ENCODE data around the gene EPN2.

The EPN2 gene

GRCh38 chr17:19328441-19329061 is 91.4 kb downstream of the EPN2 start:
- Histone ChIP-seq H3K27ac (ENCODE audit: low read length) (no peak overlapping the region), H3K4me1 (ENCODE audit: control insufficient read depth in 1 of 2, insufficient read depth in 2 of 2, low read length in 2 of 2) (no peaks in the 10 kb centered on the region), H3K9me3 (ENCODE audit: control insufficient read depth in 1 of 2, low read length in 2 of 2) (no peaks in the 10 kb centered on the region), H3K27me3 (ENCODE audit: low read depth, low read length) (no peaks in the 10 kb centered on the region), H3K36me3 (ENCODE audit: control insufficient read depth in 1 of 2, insufficient read depth in 2 of 2, low read length in 2 of 2) (peaks cover 7 to 35% of the 10 kb centered on the region in 2 donors), H3K4me3 (ENCODE audit: low read depth in 1 of 2, low read length in 2 of 2) (no peak overlapping the region)

GRCh38 chr17:19329136-19329535 is 92.0 kb downstream of the EPN2 start:
- H3K27ac ChIP-seq (ENCODE audit: low read length): no peak overlapping the region
- peaks cover 4 to 38% of the 10 kb centered on the region in 2 donors for H3K36me3 ChIP-seq (ENCODE audit: control insufficient read depth in 1 of 2, insufficient read depth in 2 of 2, low read length in 2 of 2)
- H3K27me3 ChIP-seq (ENCODE audit: low read depth, low read length): no peaks in the 10 kb centered on the region
- H3K4me3 ChIP-seq (ENCODE audit: low read depth in 1 of 2, low read length in 2 of 2): no peak overlapping the region
- no peaks in the 10 kb centered on the region for H3K9me3 ChIP-seq (ENCODE audit: control insufficient read depth in 1 of 2, low read length in 2 of 2)
- H3K4me1 ChIP-seq (ENCODE audit: control insufficient read depth in 1 of 2, insufficient read depth in 2 of 2, low read length in 2 of 2): no peaks in the 10 kb centered on the region

DNA sequence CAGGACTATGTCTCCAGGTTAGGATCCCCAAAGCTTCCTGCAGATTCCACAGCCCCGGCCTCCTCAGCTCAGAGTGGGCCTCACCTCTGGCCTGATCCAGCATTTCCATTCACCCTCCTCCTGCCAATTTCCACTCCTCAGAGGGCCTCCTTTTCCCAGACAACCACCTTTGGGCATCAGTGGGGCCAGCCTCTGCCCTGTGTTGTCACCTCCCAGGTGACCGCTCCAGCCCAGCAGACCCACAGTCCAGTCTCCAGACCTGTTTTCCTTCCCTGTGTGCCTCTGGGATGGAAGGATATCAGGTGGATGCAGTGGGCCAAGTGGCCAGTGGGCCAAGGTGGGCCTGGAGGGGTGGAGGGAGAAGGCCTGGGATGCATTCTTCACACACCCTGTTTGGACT is 92.7 kb downstream of the EPN2 start:
- no peaks in the 10 kb centered on the region for H3K4me1 ChIP-seq (ENCODE audit: control insufficient read depth in 1 of 2, insufficient read depth in 2 of 2, low read length in 2 of 2)
- no peaks in the 10 kb centered on the region for H3K9me3 ChIP-seq (ENCODE audit: control insufficient read depth in 1 of 2, low read length in 2 of 2)
- H3K36me3 ChIP-seq (ENCODE audit: control insufficient read depth in 1 of 2, insufficient read depth in 2 of 2, low read length in 2 of 2): peaks cover 4 to 42% of the 10 kb centered on the region in 2 donors

GRCh38 chr17:19330271-19330670 is 93.1 kb downstream of the EPN2 start:
- Histone ChIP-seq H3K27me3 (ENCODE audit: low read depth, low read length) (no peaks in the 10 kb centered on the region), H3K4me3 (ENCODE audit: low read depth in 1 of 2, low read length in 2 of 2) (no peak overlapping the region), H3K9me3 (ENCODE audit: control insufficient read depth in 1 of 2, low read length in 2 of 2) (no peaks in the 10 kb centered on the region), H3K27ac (ENCODE audit: low read length) (no peak overlapping the region), H3K36me3 (ENCODE audit: control insufficient read depth in 1 of 2, insufficient read depth in 2 of 2, low read length in 2 of 2) (peaks cover under 1 to 42% of the 10 kb centered on the region in 2 donors), H3K4me1 (ENCODE audit: control insufficient read depth in 1 of 2, insufficient read depth in 2 of 2, low read length in 2 of 2) (no peaks in the 10 kb centered on the region)

More for the DNA sequence above, 92.7 kb downstream of the EPN2 start:
- Histone ChIP-seq H3K27ac (ENCODE audit: low read length) (no peak overlapping the region), H3K4me3 (ENCODE audit: low read depth in 1 of 2, low read length in 2 of 2) (no peak overlapping the region), H3K27me3 (ENCODE audit: low read depth, low read length) (no peaks in the 10 kb centered on the region)

GRCh38 chr17:19331134-19331533 is 94.0 kb downstream of the EPN2 start:
- Histone ChIP-seq H3K4me1 (ENCODE audit: control insufficient read depth in 1 of 2, insufficient read depth in 2 of 2, low read length in 2 of 2) (no peaks in the 10 kb centered on the region), H3K4me3 (ENCODE audit: low read depth in 1 of 2, low read length in 2 of 2) (no peak overlapping the region), H3K27me3 (ENCODE audit: low read depth, low read length) (no peaks in the 10 kb centered on the region), H3K9me3 (ENCODE audit: control insufficient read depth in 1 of 2, low read length in 2 of 2) (no peaks in the 10 kb centered on the region), H3K27ac (ENCODE audit: low read length) (no peak overlapping the region), H3K36me3 (ENCODE audit: control insufficient read depth in 1 of 2, insufficient read depth in 2 of 2, low read length in 2 of 2) (peaks cover 0 to 47% of the 10 kb centered on the region in 2 donors)

DNA sequence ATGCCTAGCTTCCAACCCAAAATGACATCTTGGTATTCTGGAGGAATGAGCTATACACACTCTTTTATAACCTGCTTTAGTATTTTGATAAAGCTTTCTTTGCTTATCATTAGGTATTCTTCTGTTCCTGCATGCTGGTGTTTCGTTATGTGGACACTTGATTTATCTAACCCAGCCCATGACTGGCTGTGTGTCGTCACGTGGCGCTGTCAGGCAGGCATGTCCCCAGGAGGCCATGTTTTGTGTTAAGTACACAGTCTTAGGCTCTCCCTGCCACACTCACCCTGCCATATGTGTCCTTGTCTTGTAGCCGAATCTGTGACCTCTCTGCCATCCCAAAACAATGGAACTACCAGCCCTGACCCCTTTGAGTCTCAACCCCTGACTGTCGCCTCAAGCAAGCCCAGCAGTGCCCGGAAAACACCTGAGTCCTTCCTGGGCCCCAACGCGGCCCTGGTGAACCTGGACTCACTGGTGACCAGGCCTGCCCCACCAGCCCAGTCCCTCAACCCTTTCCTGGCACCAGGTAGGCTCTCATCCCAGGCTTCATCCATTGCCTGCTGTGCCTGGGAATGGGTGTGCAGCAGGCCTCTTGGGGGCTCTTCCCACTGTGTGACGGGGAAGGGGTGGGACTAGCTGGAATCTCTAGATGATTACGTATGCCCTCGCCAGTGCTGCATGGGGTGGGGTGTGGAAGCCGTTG is 94.5 kb downstream of the EPN2 start:
- Histone ChIP-seq H3K4me1 (ENCODE audit: control insufficient read depth in 1 of 2, insufficient read depth in 2 of 2, low read length in 2 of 2) (no peaks in the 10 kb centered on the region), H3K4me3 (ENCODE audit: low read depth in 1 of 2, low read length in 2 of 2) (no peak overlapping the region), H3K36me3 (ENCODE audit: control insufficient read depth in 1 of 2, insufficient read depth in 2 of 2, low read length in 2 of 2) (peaks cover 0 to 47% of the 10 kb centered on the region in 2 donors), H3K27me3 (ENCODE audit: low read depth, low read length) (no peaks in the 10 kb centered on the region), H3K9me3 (ENCODE audit: control insufficient read depth in 1 of 2, low read length in 2 of 2) (no peaks in the 10 kb centered on the region), H3K27ac (ENCODE audit: low read length) (no peak overlapping the region)

DNA sequence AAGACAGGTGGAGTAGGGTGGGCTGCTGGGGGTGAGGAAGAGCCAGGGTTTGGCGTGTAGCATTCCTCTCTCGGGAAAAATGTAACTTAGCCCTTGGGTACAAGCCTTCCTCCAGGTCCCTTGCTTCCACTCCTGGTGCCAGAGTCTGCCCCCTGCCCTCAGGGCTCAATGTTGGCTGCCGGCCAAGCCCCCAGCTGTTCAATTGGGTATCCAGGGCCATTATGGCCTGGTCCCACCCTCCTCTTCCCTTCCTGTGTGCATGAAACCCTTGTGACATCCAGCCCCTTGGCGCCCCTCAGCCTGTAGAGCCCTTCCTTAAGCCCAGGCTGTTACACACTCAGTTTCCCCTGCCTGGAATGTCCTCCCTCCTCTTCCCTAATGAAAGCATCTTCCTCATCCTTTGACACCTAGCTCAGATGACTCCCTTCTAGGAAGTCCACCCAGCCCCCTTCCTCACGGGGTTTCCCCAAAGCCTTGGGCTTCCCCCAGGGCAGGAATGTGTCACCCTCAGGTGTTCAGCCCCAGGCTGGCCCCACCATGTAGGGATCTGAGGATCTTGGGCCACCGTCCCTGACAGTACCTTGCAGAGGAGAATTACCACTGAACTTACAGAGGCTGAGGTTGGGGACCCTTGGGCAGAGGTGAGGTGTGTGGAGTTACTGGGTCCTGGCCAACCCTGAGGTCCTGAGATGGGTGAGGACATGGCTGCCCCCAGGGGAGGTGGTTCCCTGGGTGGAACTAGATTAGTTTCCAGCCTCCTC is 95.4 kb downstream of the EPN2 start:
- Histone ChIP-seq H3K36me3 (ENCODE audit: control insufficient read depth in 1 of 2, insufficient read depth in 2 of 2, low read length in 2 of 2) (peaks cover 0 to 47% of the 10 kb centered on the region in 2 donors), H3K4me1 (ENCODE audit: control insufficient read depth in 1 of 2, insufficient read depth in 2 of 2, low read length in 2 of 2) (no peaks in the 10 kb centered on the region), H3K4me3 (ENCODE audit: low read depth in 1 of 2, low read length in 2 of 2) (no peak overlapping the region), H3K27ac (ENCODE audit: low read length) (no peak overlapping the region), H3K9me3 (ENCODE audit: control insufficient read depth in 1 of 2, low read length in 2 of 2) (no peaks in the 10 kb centered on the region), H3K27me3 (ENCODE audit: low read depth, low read length) (no peaks in the 10 kb centered on the region)

GRCh38 chr17:19333132-19333440 is 95.9 kb downstream of the EPN2 start:
- Histone ChIP-seq H3K4me1 (ENCODE audit: control insufficient read depth in 1 of 2, insufficient read depth in 2 of 2, low read length in 2 of 2) (peaks cover 0 to 2% of the 10 kb centered on the region in 2 donors), H3K4me3 (ENCODE audit: low read depth in 1 of 2, low read length in 2 of 2) (no peak overlapping the region), H3K36me3 (ENCODE audit: control insufficient read depth in 1 of 2, insufficient read depth in 2 of 2, low read length in 2 of 2) (peaks cover 0 to 47% of the 10 kb centered on the region in 2 donors), H3K9me3 (ENCODE audit: control insufficient read depth in 1 of 2, low read length in 2 of 2) (no peaks in the 10 kb centered on the region), H3K27ac (ENCODE audit: low read length) (no peak overlapping the region), H3K27me3 (ENCODE audit: low read depth, low read length) (no peaks in the 10 kb centered on the region)

DNA sequence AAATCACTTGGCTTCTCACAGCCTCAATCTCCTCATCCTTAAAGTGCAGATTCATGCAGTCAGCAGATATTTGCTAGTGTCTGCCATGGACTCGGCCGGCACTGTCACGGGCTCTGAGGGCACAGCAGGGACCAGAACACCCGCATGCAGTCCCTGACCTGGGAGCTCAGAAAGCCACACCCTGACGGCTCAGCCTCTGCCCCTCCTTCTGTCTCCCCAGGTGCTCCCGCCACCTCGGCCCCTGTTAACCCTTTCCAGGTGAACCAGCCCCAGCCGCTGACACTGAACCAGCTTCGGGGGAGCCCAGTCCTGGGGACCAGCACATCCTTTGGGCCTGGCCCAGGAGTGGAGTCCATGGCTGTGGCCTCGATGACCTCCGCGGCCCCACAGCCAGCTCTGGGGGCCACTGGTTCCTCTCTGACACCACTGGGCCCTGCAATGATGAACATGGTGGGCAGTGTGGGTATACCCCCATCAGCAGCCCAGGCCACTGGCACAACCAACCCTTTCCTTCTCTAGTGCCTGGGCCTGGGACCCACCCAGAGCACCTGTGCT is 96.6 kb downstream of the EPN2 start:
- H3K9me3 ChIP-seq (ENCODE audit: control insufficient read depth in 1 of 2, low read length in 2 of 2): no peaks in the 10 kb centered on the region
- no peak overlapping the region for H3K27ac ChIP-seq (ENCODE audit: low read length)
- no peaks in the 10 kb centered on the region for H3K27me3 ChIP-seq (ENCODE audit: low read depth, low read length)
- no peak overlapping the region for H3K4me3 ChIP-seq (ENCODE audit: low read depth in 1 of 2, low read length in 2 of 2)
- H3K36me3 ChIP-seq (ENCODE audit: control insufficient read depth in 1 of 2, insufficient read depth in 2 of 2, low read length in 2 of 2): peaks cover 0 to 41% of the 10 kb centered on the region in 2 donors
- H3K4me1 ChIP-seq (ENCODE audit: control insufficient read depth in 1 of 2, insufficient read depth in 2 of 2, low read length in 2 of 2): peaks cover 0 to 6% of the 10 kb centered on the region in 2 donors

DNA sequence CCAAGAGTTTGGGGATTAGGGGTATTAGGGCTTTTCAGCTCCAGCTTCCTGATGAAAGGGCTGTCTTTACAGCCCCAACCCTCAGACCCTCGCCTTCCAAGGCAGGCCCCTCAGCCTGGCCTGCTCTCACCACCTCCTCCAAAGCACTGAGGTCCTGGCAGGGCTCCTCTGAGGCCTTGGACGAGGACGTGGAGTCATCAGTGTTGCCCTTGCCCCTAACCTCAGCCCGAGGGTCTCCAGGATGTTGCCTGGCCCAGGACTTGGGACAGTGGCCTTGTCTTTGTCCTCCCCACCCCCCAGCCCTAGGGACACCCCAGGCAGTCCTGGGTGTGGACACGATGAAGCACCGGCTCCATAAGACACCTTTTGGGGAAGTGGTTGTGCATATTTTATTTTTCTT is 97.2 kb downstream of the EPN2 start:
- no peak overlapping the region for H3K27ac ChIP-seq (ENCODE audit: low read length)
- H3K4me3 ChIP-seq (ENCODE audit: low read depth in 1 of 2, low read length in 2 of 2): no peak overlapping the region
- H3K9me3 ChIP-seq (ENCODE audit: control insufficient read depth in 1 of 2, low read length in 2 of 2): no peaks in the 10 kb centered on the region
- H3K36me3 ChIP-seq (ENCODE audit: control insufficient read depth in 1 of 2, insufficient read depth in 2 of 2, low read length in 2 of 2): peaks cover 0 to 36% of the 10 kb centered on the region in 2 donors
- peaks cover 0 to 6% of the 10 kb centered on the region in 2 donors for H3K4me1 ChIP-seq (ENCODE audit: control insufficient read depth in 1 of 2, insufficient read depth in 2 of 2, low read length in 2 of 2)
- no peaks in the 10 kb centered on the region for H3K27me3 ChIP-seq (ENCODE audit: low read depth, low read length)

- H3K4me1 ChIP-seq (ENCODE audit: control insufficient read depth in 1 of 2, insufficient read depth in 2 of 2, low read length in 2 of 2): peaks cover 0 to 6% of the 10 kb centered on the region in 2 donors
- H3K36me3 ChIP-seq (ENCODE audit: control insufficient read depth in 1 of 2, insufficient read depth in 2 of 2, low read length in 2 of 2): peaks cover 0 to 27% of the 10 kb centered on the region in 2 donors
- H3K9me3 ChIP-seq (ENCODE audit: control insufficient read depth in 1 of 2, low read length in 2 of 2): no peaks in the 10 kb centered on the region
- H3K27ac ChIP-seq (ENCODE audit: low read length): no peak overlapping the region
- no peaks in the 10 kb centered on the region for H3K27me3 ChIP-seq (ENCODE audit: low read depth, low read length)
- no peak overlapping the region for H3K4me3 ChIP-seq (ENCODE audit: low read depth in 1 of 2, low read length in 2 of 2)
Measured at GRCh38 chr17:19335951-19336631, 98.9 kb downstream of the EPN2 start.
